LNCaP clone FGC (cell line): Measurements from ENCODE around the gene RABGAP1.
"Not testable (repeated sequence)": the region's sequence is repeated elsewhere in the genome, so short reads cannot be mapped to it uniquely, and the experiment has no call there.

Source experiments
- DNase-seq: peaks from one replicate; pipeline ENCODE4 v3.0.0-alpha.2; 2011; ENCODE audit warnings: low read depth
- H3K4me3 ChIP-seq: 2 replicates; pipeline ENCODE4 v1.5.1; 2011; ENCODE audit warnings: mild to moderate bottlenecking, low read depth, low read length, control low read depth
- TF ChIP-seq, protein P1 (sequence below): IDR thresholded peaks from 2 replicates; pipeline ENCODE4 v1.5.1; 2012; ENCODE audit warnings: mild to moderate bottlenecking; ENCODE audit not compliant: control insufficient read depth, insufficient read depth; ENCODE audit errors: extremely low read depth

The RABGAP1 gene

DNA sequence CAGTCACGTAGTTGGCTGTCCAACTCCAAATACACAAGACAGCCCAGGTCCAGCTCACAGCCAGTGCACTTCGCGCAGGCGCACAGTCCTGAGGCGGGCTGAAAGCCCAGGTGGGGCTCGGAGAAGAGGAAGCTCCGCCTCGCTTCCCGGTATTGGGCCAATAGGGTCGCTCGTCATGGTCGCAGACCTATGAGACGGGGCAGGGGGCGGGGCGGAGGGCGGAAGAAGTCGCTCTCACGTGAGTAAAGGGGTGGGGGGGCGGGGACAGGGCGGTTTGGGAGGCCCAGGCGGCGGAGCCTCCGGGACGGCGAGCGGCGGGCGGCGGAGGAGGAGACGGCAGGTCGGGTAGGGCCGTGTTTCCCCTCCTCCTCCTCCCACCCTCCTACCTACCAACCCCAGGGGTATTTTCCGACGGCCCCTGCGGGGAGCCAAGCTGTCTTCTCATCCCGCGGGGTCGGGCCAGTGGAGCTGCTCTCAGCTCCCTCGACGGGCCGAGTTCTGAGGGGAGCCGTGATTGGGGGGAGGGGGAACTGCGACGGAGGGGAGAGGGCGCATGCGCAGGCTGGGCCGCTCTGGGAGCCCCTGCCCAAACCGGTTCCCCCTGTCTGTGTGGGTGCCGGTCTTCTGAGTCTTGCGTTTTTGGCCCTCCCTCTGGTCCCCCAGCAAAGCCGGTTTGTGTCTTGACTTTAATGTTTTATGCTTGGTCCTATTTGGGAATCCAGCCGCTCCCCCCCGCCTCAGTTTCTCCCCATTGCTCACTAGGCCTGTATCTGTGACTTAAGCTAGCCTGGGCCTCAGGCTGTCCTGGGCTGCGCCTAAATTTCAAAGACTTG, at the start of gene RABGAP1:
Gene RABGAP1, plus strand, starts transcription at position 272 of the 833 bp plus-strand sequence. CDS start 16,040 bp downstream, outside the sequence.
- TF ChIP-seq, protein P1, sequence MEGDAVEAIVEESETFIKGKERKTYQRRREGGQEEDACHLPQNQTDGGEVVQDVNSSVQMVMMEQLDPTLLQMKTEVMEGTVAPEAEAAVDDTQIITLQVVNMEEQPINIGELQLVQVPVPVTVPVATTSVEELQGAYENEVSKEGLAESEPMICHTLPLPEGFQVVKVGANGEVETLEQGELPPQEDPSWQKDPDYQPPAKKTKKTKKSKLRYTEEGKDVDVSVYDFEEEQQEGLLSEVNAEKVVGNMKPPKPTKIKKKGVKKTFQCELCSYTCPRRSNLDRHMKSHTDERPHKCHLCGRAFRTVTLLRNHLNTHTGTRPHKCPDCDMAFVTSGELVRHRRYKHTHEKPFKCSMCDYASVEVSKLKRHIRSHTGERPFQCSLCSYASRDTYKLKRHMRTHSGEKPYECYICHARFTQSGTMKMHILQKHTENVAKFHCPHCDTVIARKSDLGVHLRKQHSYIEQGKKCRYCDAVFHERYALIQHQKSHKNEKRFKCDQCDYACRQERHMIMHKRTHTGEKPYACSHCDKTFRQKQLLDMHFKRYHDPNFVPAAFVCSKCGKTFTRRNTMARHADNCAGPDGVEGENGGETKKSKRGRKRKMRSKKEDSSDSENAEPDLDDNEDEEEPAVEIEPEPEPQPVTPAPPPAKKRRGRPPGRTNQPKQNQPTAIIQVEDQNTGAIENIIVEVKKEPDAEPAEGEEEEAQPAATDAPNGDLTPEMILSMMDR: no peak
- peak; percentile 97 for DNase-seq
- H3K4me3 ChIP-seq: peak within 1 kb of the TSS; percentile 82

- no peak for DNase-seq
- H3K4me3 ChIP-seq: no peak overlapping the region
- TF ChIP-seq, protein P1: no peak
These were observed 42.9 kb upstream of the RABGAP1 start for GRCh38 chr9:122897969-122898368.

DNA sequence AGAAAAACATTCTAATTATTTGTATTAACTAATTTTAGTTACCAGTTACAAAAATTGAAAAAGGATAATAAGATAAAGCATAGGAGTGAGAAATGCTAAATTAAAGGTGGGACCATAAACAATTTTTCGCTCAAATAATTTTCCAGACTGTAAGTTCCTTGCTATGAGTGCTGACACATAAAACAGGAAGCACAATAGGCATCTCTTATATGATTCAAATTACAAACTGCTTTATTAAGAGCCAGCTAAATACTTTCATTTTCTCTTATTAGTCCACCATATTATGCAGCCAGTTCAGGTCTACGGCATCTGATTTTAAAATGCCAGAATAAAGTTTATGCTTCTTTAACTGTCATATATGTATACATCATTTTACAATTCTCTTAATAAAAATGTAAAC, 40.0 kb upstream of the RABGAP1 start:
- TF ChIP-seq, protein P1: no peak
- no peak for DNase-seq
- H3K4me3 ChIP-seq: no peak overlapping the region

DNA sequence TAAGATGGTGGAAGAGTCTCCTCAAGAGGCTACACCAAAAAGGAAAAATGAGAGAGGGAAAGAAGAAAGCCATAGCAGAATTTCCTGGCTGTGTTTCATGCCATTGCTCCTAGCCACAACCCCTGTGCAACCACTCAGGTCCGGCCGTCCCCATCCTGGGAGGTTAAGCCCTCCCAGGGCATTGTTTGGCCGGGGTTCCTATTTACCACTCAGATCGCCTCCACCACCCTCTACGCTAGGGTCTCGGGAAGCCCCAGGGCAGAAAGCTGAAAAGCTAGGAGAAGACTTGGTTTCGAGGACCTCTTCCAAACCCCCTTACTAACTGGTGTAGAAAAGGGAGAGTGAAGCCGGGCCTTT, 36.4 kb upstream of the RABGAP1 start:
- H3K4me3 ChIP-seq: peak overlapping the region; percentile 93
- DNase-seq: no peak

GRCh38 chr9:122904823-122905710, 35.8 kb upstream of the RABGAP1 start, which contains the start of gene RC3H2:
RC3H2 (minus strand) TSS chr9:122905359; CDS start chr9:122897509, 7,850 bp downstream.
- TF ChIP-seq, protein P1: no peak
- peak within 1 kb of the TSS; percentile 93 for H3K4me3 ChIP-seq
- peak; percentile 100 for DNase-seq

More for the DNA sequence above, 36.4 kb upstream of the RABGAP1 start:
- TF ChIP-seq, protein P1: no peak

- not testable (repeated sequence) for H3K4me3 ChIP-seq, DNase-seq
These were observed 34.7 kb upstream of the RABGAP1 start for GRCh38 chr9:122906122-122906521.

DNA sequence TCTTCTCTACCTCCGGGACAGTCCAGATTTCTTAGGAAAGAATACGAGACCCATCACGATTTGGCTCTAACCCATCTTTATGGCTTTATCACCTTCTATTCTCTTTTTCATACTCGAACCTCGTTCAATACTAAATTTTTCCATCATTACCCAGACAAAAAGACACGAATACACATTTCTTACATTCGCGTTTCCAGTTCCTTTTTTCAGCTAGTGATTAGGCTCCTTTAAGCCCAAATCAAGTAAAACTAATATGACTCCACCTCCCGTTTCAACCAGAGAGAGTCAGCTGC, 28.2 kb upstream of the RABGAP1 start:
- peak overlapping the region; percentile 92 for H3K4me3 ChIP-seq
- DNase-seq: no peak
- TF ChIP-seq, protein P1: no peak
